AG04449 (cell line): ENCODE measurements around the gene ATP10A.

Source experiments
- CTCF ChIA-PET: fragments of 350-600 bp; formaldehyde crosslinking; extraction: SDS; loops from one replicate; lab custom pipeline; 2021; ENCODE audit warnings: antibody characterized with exemption; lab: Yijun Ruan, JAX
- POLR2A ChIA-PET: fragments of 400-600, 350-600 bp; formaldehyde crosslinking; extraction: SDS; loops from one replicate; lab custom pipeline; 2020; ENCODE audit warnings: antibody characterized with exemption, inconsistent platforms; lab: Yijun Ruan, JAX
- DNase-seq: peaks from one replicate; pipeline ENCODE4 v3.0.0-alpha.2; 2010; ENCODE audit warnings: low read depth, low spot score
- H3K4me3 ChIP-seq: 2 replicates; pipeline ENCODE4 v1.5.1; 2011; ENCODE audit warnings: low read depth, mild to moderate bottlenecking, control low read depth, low read length
- TF ChIP-seq, protein P1 (sequence below): IDR thresholded peaks from one replicate; pipeline ENCODE4 v1.5.1; 2011; ENCODE audit warnings: mild to moderate bottlenecking, moderate library complexity, low read length, control low read depth, inconsistent platforms; ENCODE audit not compliant: insufficient read depth; ENCODE audit errors: missing control alignments

The ATP10A gene

DNA sequence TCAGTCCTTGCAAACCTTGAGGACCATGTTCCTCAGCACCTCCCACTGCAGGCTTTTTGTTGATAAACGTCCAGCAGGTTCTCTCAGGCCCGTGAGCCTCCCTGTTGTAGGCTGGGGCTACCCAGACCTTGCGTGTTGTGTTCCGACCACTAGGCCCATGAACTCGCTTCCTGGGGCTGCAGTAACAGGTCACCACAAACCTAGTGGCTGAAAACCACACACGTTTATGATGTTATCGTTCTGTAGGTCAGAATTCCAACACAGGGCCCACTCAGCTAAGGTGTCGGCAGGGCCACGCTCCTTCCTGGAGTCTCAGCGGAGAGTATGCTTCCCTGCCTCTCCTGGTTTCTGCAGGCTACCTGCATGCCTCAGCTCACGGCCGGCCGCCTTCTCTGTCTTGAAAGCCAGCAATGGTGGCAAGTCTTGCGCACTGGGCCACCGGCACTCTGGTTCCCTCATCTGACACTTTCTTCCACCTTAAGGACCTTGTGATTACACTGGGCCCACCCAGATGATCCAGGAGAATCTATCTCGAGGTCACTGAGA lies 60.8 kb downstream of the ATP10A start:
- DNase-seq: no peak
- H3K4me3 ChIP-seq: no peak overlapping the region
- TF ChIP-seq, protein P1, sequence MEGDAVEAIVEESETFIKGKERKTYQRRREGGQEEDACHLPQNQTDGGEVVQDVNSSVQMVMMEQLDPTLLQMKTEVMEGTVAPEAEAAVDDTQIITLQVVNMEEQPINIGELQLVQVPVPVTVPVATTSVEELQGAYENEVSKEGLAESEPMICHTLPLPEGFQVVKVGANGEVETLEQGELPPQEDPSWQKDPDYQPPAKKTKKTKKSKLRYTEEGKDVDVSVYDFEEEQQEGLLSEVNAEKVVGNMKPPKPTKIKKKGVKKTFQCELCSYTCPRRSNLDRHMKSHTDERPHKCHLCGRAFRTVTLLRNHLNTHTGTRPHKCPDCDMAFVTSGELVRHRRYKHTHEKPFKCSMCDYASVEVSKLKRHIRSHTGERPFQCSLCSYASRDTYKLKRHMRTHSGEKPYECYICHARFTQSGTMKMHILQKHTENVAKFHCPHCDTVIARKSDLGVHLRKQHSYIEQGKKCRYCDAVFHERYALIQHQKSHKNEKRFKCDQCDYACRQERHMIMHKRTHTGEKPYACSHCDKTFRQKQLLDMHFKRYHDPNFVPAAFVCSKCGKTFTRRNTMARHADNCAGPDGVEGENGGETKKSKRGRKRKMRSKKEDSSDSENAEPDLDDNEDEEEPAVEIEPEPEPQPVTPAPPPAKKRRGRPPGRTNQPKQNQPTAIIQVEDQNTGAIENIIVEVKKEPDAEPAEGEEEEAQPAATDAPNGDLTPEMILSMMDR: no peak
- POLR2A ChIA-PET: no interaction called here
- CTCF ChIA-PET: interaction anchor here (1.4 to 1.5 kb wide), 2 partner anchors 19 to 131 kb away, joined by 3 to 5 read pairs; no protein-coding TSS in a partner anchor

- CTCF ChIA-PET: interaction anchor here (1.4 to 1.5 kb wide), 2 partner anchors 18 to 132 kb away, joined by 3 to 5 read pairs; no protein-coding TSS in a partner anchor
Observed at GRCh38 chr15:25801586-25802284, 61.4 kb downstream of the ATP10A start.

DNA sequence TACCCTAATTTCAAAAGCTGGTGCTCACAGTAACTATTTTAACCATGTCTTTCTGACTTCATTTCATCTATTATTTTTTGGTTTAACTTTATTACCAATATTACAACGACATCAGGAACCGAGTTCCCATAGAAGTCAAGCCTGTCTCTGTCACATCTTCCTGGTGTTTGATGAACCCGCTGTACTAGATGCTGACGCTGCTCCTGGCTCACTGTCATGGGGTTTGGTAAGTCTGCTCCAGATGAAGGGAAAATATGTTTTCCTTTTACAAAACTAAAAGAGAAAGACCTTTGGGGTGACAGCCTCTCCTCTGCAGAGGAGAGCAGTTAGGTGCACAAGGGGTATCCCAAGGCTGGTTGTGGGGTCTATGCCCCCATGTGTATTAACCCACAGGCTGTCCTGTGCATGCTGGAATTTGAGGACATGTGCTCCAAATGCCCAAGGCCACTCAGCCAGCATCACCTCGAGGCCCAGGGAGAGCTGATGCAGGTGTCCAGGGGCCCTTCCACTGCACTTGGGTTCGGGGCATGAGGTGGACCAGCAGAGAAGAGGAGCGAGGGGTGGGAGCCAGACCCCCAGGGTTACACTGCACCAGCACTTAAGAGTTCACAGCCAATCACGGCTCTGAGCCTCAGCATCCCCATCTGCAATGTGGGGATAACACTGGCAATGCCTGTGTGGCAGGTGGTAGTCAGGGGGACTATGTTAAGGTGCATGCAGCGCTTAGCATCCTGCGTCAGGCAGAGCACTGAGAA lies 62.2 kb downstream of the ATP10A start:
- TF ChIP-seq, protein P1: no peak
- DNase-seq: no peak
- ChIA-PET POLR2A (no interaction called here), CTCF (interaction anchor here (0.6 kb wide), 1 partner anchor 8 kb away, joined by 3 read pairs; no protein-coding TSS in a partner anchor)
- H3K4me3 ChIP-seq: no peak overlapping the region

More at GRCh38 chr15:25801586-25802284, 61.4 kb downstream of the ATP10A start:
- TF ChIP-seq, protein P1: no peak
- no peak overlapping the region for H3K4me3 ChIP-seq
- DNase-seq: no peak
- POLR2A ChIA-PET: no interaction called here

- H3K4me3 ChIP-seq: no peak overlapping the region
- no peak for DNase-seq
- POLR2A ChIA-PET: no interaction called here
- CTCF ChIA-PET: interaction anchor here (0.6 to 1.8 kb wide), 3 partner anchors 8 to 133 kb away, joined by 3 to 6 read pairs (median 5); no protein-coding TSS in a partner anchor
- TF ChIP-seq, protein P1: no peak
Observed at GRCh38 chr15:25799906-25800700, 63.0 kb downstream of the ATP10A start.

DNA sequence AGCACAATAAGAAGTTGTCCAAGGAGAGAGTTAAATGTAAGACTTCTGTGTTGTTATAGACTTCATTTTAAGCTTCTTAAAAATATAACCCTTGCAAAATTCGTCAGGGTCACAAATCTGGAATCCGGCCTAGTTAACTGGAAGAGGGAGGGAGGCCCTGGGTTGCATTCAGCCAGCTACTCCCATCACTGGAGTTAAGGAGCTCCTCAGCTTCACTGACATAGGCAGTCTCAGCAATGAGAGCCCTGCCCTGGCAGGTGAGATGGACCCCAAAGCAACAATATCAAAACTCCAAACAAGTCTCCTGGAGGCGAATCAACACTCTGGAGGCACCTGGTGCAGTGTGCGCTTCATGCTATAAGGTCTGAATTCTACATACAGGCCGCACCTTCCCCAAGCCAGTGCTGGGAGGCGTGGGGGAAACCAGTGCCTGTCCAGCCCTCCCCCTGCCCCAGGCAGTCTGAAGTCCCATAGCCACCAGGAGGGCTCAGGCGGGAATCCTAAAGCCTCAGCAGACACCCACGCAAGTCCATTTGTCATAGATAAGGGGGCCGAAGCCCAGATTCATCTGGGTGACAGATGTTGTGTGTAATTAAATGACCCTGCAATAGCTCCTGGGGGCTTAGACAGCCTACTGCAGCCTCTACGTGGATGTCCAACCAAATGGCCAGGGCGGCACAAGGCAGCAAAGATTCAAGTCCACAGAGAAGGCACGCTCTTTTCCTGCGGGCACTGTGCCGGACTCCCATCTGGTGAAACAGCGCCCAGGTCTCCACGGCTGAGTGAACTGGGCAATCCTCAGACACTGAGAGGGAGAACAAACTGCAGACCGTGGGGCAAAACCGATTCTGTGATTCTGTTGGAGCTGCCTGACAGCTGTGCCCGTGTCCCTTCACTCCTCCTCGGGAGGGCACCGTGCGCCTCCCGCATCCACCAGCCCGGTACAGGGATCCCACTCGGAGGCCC lies 64.9 kb downstream of the ATP10A start:
- ChIA-PET CTCF (interaction anchor here (0.7 to 1.8 kb wide), 4 partner anchors 10 to 135 kb away, joined by 3 to 7 read pairs (median 6); no protein-coding TSS in a partner anchor), POLR2A (no interaction called here)
- TF ChIP-seq, protein P1: no peak
- no peak for DNase-seq
- no peak overlapping the region for H3K4me3 ChIP-seq
